T-helper 1 cell treated with Interleukin-12 subunit alpha and Interleukin-12 subunit beta and Interleukin-4 antibody, amounts not matched to agents 30 ng/mL and 1 ng/mL, for 36 hours (primary cell): ENCODE results near the gene LRP1. TPM values are rescaled to one million over a fixed set of nuclear protein-coding genes. Genes with fewer than 3 reads are reported as not detected.

Experiments used
- intact Hi-C: fragments of 100-400 bp; cut with micrococcal nuclease; formaldehyde crosslinking; loops from one replicate; pipeline ENCODE4 v1.15.1; 2024
- total RNA-seq: library from RNA; stranded (reverse); gene quantifications from 2 replicates; pipeline ENCODE4 v1.2.3, GENCODE V29; 2022

Gene LRP1
- total RNA-seq, 1 donor from 2014 or later = 0.86 TPM

DNA sequence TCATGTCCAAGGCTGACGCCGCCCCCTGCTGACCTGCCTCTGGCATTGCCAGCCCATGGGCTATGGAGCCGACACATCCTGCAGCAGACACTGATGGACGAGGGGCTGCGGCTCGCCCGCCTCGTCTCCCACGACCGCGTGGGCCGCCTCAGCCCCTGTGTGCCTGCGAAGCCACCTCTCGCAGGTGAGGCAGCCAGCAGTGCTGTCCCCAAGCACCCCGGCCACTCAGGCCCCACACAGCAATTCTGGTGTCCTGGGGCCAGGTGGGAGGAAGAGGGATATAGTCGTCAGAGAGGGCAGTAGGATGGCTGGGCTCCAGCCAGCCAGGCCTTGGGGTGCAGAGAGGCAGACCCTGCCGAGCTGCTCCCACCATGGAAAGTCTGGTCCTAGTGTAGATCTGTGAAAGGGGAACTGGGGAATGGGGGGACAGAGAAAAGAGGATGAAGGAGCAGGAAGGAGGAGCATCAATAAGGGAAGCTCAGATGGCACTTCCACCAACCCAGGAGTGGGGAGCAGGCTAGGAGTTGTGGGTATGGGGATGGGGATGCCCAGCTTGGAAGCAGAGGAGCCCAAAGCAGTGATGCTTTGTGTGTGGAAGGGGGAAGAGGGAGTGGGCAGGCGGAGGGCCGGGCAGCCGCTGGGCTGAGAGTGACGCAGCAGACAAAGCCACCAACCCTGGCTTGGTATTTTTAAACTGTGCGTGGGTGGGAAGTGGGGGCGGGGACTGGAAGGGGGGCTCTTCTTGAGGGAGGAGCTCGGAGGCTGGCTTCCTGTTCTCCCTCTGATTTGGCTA is 34.7 kb upstream of the LRP1 start:
- intact Hi-C loops = loop anchor here (1.0 kb wide), 1 partner anchor 24 kb away; no protein-coding TSS in a partner anchor

DNA sequence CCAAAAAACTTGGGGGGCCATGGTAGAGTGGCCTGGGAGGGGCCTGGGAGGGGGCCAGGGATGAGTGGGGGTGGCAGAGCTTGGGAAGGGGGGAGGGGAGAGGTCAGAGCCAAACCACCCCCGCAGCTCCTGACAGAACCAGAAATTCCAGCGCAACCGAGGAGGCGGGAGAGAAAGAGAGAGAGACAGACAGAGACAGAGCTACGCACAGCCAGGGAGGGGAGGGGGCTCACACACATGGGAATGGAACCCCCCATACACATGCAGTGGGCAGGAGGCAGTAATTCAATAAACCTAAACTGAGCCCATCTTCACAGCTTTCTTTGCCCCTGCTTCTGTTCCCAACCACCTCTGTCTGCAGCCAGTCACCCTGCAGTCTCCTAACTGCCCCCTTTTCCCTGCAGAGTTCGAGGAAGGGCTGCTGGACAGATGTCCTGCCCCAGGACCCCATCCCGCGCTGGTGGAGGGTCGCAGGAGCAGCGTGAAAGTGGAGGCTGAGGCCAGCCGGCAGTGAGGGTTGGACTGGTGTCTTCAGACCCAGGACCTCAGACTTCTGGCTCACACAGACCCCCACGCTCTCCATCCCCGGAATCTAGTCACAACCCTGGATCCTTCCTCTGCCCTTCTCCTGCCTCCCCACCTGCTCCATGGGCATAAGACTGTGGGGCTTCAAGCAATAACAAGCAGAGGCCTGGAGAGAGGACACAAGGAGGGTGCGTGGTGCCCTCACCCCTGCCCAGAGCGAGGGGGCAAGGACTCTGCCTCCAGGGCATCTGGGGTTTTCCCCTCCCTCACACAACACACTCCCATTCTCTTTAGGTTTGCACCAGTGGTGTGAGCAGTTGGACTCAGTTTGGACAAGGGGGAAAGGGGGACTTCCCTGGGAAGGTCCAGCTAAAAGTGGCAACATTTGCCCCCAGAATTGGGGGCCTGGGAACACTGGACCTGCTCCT is 33.8 kb upstream of the LRP1 start:
- intact Hi-C loops = no loop called here

DNA sequence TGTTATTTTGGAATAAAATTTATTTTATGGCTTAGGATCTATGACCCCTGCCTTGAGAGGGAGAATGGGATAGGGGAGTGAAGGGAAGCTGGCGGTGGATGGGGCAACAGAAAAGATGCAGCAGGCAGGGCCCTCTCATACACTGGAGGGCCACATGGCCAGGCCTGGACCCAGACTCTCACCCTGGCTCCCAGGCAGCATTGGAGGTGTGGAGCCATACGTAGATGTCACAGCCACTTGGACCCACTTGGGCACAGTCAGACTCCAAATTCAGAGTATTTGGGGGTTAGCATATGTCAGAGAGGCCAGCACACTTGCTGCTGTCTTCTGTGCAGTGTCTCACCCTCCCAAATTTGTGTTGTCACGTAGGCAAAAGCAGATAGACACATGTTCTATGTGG is 32.8 kb upstream of the LRP1 start:
- intact Hi-C loops = no loop called here

DNA sequence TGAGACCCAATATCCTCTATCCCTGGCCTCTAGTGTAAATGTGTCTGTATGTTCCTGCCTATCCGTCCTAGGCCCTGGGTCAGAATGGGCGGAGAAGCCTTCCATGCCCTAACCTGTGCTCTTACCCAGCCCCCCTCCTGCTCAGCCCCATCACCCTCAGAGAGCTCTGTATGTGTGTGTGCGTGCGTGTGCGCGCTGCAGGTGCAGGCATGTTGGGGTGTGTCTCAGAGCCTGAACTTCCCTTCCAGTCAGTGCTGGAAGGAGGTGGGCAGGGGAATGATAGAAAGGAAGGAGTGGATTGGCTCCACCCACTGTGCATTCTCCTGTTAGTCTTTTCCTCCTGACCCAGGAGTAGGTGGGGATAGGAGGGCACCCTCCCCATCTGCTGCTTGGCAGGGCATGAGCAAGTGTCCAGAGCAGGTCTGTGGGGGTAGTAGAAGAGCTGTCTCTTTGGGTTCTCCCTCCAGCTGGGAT is 32.1 kb upstream of the LRP1 start:
- intact Hi-C loops = no loop called here

DNA sequence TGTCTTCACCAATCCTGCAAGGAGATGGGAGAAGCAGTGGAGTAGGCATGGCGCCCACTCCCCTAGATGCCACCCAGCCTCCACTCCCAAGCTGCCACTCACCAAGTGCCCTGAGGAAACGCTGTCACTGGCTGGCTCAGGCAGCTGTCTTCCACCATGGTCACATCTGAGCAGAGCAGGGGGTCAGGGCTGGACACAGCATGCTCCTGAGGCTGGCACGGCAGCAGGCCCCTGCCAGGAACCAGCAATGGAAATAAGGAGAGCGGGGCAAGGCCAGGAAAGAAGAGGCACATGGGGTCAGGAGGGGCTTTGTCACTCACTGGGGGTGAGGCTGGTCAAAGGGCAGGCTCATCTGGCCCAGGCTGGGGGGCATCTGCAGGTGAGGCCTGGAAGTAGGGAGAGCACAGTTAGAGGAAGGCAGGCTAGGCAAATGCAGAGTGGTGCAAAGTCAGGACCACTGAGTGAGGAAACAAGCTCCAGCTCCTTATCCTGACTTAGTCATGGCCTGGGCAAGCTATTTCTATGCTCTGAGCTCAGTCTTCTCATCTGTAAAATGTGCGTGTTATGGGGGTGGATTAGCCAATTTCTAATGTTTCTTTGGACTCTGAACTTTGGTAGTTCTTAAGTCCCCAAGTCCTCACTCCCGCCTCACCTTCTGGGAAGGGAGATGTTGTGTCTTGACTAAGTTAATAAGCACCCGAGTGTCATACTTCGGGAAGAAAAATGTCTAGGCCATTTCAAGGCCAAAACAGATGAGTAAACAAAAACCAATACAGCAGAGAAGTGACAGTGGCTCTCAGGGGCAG is 31.3 kb upstream of the LRP1 start:
- intact Hi-C loops = no loop called here

DNA sequence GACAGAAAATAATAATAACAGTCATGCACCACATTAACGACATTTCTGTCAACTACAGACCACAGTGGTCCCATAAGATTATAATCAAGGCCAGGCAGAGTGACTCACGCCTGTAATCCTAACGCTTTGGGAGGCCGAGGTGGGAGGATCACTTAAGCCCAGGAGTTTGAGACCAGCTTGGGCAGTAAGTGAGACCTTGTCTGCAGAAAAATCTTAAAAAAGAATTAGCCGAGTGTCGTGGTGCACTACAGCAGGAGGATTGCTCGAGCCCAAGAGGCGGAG is 30.8 kb upstream of the LRP1 start:
- intact Hi-C loops = no loop called here

DNA sequence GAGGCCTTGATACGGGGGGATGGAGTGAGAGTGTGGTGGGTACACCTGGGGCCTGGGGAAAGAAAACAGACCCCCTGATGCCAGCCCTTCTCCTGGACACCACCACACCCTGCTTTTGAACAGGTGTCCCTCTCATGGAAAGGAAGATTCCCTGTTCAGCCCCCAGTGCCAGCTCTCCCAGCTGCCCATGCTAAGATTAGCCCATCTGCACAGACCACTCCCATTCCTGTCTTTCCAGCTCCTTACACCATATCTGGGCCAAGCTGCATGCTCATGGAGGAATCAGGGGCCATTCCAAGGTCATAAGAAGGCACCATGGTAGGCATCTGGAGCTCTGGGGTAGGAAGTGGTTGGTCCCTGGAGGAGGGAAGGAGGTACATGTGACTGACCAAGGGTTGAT is 29.7 kb upstream of the LRP1 start:
- intact Hi-C loops = no loop called here

DNA sequence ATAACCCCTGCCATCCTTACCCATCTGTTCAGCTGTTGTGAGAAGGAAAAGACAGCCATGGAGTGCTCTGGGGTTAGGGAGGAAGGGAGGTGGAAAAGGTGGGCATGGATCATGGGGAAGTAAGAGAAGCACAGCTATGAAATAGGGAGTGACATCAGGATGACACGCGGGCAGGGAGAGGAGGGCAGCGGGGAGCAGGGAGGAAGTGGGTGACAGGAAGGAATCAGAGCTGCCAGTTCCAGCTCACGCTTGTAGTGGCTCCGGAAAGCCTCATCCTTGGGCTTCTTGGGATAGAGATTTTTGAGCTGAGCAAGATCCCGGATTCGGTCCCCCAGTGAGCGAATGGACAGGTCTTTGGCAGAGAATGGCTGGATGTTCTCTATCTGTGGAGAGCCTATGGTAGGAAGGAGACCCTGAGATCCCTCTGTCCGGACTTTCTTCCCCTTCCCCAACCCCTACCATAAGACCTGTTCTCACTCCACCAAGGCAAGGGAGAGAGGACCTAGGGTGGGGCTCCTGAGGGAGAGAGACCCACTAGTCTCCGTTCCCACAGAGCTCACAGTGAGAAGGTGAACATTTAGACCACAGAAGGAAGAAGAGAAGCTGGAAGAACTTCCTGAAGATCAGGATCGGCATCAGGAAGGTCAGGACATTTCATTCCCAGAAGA is 29.1 kb upstream of the LRP1 start:
- intact Hi-C loops = no loop called here

DNA sequence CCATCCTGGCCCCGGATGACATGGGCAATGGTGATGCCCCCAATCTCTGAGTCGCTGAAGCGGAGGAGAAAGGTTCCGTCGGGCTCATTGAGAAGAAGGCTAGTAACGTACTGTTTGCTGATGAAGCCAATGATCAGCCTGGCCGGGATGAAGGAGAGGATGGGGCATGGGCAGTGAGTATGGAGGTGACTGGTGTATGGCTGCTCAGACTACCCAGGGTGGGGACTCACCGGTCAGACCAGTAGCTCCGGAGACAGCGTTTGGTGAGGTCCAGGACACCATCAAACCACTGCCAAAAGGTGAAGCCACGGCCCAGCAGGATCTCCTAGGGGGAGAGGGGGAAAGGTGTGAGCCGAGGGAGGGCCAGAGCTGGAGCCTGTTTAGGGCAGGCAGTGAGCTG is 28.5 kb upstream of the LRP1 start:
- intact Hi-C loops = no loop called here

DNA sequence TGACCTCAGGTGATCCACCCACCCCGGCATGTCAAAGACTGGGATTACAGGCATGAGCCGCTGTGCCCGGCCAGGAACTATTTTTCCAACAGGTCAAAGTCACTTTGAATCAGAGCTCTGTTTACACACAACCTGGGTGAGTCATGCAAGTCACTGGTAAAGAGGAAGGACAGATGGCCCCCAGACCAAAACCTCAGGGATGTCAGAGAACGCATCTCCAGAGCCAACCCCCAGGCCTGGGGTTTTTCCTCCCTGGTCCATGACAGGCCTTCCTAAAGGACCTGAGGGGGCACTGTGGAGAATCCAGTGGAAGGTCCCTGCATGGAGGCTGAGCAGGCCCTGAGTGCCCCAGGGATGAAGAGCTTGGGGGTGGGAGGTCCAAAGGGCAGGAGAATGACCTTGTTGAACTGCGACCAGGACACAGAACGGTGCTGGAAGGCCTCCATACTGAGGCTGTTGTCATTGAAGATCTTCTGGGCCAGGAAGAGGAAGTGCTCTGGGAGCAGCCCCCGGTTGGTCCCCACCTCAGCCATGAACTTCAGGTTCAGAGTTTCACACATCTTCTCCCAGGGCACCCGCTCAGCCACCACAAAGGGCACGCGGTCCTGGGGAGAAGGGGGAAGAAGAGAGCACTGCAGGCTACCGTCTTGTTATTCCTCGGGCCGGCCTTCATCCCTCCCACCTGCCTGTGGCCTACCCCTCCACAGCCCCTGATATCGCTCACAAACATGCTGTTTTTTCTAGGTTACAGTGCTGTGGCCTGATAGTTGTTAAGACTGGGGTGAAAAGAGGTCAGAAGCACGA is 26.2 kb upstream of the LRP1 start:
- intact Hi-C loops = no loop called here

DNA sequence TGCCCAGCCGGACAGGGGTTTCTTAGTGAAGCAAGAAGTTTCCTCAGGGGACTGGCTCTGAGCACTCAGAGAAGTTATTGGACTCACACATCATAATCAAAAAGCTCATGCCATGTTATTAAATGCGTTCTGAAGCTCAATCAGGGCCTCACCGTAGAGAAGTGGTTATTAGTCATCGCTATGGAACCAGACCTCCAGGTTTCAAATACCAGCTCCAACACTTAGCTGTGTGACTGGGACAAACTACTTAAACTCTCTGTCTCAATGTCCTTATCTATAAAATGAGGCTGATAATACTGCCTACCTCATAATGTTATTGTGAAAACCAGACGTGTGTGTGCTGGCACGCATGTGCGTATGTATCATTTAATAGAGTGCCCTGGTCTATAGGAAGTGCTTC is 24.4 kb upstream of the LRP1 start:
- intact Hi-C loops = no loop called here

DNA sequence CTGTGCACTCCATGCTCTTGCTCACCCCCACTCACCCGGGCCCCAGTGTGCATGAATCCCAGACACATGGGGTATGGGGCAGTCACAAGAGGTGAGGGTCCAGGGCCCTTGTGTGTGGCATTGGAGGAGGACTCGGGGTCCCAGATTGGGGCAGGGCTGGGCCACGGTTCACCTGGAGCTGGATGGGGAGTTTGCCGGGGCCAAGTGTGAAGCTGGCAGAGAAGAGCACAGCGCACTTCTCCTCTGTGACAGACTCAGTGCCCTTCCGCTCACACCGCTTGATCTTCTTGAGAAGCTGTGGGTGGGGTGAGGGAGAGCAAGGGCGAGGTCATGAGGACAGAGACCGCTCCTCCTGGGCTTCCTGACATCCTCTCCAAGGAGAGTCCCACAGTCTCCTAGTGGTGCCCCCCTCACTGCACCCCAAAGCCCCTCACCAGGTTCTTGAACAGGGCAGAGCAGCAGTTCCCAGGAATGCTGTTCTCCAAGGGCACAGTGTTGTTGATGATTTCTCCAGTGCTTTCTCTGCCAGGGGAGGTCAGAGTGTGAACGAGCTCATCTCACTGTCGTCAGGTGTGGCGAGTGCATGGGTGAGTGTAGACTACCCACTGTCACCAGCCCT is 23.9 kb upstream of the LRP1 start:
- intact Hi-C loops = no loop called here

DNA sequence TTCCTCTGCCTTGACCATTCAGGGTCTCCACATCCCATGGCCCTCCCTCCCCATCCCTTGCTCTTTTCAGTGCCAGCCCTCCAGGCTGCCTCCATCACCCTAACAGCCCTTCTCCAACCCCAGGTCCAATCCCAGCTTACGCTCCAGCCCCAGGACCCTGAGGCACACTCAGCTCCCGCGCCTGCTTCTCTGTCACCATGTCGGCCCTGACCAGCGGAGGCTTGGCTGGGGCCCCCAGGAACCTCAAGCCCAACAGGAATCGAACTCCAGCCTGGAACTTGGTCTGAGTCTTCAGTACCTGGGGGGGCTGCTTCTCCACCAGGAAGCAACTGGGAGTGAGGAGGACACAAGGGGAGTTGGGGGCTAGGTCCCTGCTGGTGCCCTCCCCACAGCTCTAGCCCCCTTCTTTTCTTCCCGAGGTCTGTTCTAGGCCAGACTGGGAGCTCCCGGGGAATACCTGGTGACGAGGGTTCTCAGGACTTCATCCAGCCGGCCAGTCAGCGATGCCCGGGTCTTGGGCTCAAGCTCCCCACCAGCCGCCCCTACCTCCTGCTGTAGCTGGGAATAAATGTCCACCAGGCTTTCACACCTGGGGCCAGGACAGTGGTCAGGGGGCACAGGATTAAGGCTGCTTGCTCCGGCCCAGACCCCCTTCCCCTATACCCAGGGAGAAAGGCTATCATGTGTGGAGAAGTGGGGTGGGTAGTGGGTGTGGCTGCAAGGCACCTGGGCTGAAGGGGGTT is 23.1 kb upstream of the LRP1 start:
- intact Hi-C loops = no loop called here

DNA sequence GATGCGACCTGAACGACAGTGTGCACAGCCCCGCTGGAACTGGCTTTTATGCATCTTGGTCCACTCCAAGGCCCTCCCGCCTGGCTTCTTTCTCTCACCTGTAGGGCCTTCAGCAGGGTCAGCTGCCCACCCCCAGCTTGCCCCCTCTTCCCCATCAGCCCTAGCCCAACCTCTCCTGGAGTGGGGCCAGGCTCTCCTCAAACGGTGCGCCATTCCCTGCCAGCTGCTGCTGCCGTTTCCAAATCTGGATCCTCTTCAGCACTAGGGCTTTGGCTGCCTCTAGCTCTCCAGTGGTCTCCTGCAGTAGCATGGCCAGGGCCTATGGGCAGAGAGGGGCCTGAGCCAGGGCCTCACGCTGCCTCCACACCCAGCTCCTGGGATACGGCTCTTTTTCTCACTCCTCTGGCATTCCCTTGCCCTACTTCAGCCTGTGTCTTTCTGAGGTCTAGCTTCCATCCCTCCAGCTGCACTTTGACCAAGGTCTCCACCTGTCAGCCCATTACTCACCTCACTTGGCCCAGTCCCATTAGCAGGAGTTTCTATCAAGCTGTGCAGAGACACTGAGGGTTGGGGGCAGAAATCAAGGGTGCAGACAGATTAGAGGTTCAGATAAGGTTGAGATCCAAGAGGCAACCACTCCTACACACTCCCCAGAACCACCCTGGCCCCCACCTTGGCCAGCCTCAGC is 22.1 kb upstream of the LRP1 start:
- intact Hi-C loops = no loop called here

DNA sequence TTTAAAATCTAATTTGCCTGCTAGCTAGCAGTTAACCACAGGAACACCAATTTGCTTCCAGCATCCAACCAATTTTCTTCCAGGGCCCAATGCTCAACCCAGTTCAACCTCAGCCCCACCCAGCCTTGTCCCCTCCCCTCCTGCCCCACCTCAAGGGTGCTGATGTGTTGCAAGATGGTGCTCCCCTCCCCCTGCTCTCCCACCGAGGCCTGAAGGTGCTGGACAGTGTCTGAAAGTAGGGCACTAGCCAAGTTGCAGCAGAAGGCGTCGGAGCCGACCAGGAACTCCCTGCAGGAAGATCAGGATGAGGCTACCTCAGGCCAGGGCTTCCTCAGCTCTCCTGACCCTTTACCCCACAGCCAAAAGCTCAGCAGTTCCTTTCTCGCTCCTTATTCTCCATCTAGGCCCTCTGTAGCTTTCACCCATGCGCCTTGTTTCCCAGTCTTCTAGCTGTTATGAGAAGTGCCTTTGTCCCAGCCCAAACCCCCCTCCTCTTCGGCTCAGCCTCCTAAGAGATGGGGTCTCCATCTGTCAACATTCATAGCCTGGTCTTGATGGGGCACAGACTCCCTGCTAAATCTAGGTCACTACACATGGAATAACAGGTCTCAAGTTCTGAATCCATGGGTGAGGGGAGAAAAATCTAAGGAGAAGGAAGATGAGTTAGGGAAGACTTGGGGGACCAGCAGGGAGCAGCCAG is 20.7 kb upstream of the LRP1 start:
- intact Hi-C loops = no loop called here

DNA sequence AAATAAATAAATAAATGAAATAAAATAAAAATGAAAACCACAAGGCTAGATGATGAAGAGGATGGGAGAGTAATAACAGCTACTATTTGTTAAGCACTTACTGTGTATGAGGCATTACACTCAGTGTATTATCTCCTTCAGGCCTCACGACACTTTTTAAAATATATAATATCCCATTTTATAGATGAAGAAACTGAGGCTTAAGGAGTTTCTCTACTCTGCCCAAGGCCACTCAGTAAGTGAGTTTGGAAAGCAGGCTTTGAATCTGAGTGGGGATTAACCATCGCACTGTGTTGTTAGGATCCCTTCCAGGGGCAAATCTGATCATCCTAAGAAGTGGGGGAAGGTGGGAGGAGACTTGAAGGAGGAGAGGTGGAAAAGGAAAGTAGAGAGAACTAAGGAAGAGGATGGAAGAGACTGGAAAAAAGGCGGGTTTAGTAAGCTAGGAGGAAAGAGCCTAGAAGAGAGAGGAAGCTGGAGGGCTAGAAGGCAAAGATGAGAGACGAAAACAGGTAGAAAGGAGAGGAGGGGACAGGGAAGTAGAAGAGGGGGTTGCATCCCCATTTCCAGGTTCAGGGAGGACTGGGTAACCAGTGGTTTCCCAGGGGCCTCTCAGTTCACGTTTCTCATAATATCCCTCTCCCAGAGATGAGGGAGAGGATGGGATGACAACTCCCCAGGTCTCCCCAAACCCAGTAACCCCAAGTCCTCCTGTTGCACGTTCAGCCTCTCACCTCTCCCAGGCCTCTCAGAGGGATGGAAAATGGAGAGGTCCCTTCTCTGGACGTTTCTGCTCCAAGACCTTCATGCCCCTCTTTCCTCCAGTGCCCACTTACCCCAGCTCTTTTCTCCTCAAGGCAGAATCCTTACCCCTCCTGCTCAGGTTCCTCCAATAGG is 18.8 kb upstream of the LRP1 start:
- intact Hi-C loops = loop anchor here (5.0 to 10.0 kb wide), 3 partner anchors 133 to 633 kb away; no protein-coding TSS in a partner anchor
